SHP77 (cell line): Measurements from ENCODE around the gene PITPNM2.

Experiments used
- DNase-seq, 2 experiments: peaks; one replicate each; lab custom pipeline; 2025; lab: John Stamatoyannopoulos, UW

PITPNM2 gene

DNA sequence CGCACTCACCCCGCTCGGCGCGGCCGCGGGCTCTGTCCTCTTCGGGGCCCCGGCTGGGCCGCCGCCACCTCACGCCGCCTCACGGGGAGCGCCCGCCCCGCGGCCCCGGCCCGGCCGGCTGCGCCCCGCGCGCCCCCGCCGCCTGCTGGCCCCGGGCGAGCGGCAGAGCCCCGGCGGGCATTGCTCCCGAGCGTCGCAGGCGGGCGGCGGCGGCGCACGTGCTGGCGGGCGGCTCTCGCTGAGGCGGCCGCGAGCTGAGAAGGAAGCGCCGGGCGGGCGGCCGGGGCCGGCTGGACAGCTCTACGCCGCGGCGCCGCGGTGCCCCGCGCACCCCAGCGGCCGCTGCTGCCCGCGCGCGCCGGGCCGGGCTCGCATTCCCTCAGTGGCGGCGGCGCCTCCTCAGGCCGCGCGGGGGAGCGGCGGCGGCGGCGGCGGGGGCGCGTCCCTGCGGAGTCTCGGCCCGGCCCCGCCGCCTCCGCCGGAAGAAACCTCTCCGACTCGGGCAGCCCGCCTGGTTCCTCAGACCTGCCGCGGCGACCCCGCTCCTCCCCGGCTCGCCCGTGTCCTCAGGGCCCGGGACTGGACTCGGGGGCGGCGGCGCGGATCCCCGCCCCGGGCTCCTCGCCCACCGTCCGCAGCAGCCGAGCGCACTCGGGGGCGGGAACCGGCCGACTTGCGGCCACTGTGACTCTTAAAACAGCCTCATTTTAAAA, at the start of gene PITPNM2:
PITPNM2 (minus strand) TSS at position 347 of the 713 bp plus-strand sequence. CDS start 116,500 bp downstream, outside the sequence.
- peak; percentile 48 to 50 for DNase-seq

DNA sequence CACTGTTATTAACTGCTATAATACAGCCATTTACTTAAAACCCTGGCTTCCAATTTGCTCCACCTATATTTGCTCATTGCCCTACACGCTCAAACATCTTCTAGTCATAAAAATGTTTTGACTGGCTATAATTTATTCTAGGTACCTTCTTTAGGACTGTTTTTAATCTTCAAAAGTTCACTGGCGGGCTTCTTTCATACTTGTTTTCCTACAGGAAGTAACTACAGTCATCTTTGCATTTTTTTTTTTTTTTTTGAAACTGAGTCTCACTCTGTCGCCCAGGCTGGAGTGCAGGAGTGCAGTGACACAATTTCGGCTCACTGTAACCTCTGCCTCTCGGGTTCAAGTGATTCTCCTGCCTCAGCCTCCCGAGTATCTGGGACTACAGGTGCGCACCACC, 49.5 kb upstream of the PITPNM2 start:
- DNase-seq = no peak

DNA sequence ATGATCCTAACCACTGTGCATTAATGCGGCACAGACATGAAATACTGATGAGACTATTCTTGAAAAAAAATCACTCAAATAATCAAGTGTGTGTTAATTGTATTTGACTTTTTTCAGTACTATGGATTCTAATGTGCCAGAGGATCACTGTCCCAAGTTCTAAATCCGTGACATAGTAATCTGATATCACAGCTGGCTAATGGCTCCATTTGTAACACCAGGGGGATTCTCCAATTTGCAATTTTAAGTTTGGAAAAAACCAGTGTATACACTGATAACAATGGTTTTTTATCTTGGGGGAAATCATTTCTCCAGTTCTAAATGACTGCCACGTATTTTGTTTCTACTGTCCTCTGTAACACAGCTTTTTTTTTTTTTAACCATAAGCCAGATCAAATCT, 49.0 kb upstream of the PITPNM2 start:
- DNase-seq = no peak

DNA sequence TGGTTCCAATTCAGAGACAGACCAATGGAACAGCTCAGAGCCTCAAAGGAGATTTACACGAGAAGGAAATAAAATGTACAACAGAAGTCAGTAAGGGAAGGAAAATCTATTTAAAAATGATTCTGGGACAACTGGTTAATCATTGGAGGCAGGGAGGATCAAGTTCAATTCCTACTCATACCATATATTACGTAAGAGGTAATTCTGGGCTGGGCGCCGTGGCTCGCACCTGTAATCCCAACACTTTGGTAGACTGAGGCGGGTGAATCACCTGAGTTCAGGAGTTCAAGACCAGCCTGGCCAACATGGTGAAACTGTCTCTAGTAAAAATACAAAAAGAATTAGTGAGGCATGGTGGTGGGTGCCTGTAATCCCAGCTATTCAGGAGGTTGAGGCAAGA, 36.7 kb upstream of the PITPNM2 start:
- no peak for DNase-seq

DNA sequence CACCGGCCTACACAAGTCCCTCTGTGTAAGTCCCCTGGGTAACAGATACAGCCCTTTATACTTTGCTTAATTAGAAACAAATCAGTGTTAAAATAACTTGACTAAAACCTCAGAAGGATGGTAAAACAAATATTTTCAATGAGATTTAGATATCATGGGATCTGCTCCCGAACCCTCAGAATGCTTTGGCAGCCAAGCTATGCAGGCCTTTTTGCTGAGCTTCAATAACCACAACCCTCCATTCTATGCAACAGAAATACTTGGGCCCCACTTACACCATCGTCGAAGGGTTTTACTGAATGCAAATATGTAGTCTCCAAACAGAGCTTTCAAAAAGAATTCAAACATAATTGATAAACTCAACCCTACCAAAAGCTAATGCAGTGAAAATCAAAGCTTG, 29.3 kb upstream of the PITPNM2 start:
- no peak for DNase-seq

DNA sequence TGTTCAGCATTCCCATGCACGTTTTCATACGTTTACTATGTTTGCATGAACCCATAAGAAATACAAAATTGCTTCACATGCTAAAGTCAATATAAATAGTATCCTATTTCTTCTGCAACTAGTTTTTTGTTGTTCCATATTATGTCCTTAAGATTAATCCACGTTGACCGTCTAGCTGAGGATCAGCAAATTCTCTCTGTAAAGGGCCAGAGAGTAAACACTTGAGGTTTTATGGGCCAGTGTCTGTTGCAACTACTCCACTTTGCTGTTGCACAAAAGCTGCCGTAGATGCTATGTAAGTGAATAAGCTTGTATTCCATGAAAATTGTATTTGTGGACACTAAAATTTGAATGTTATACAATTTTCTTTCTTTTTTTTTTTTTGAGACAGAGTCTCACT, 21.1 kb upstream of the PITPNM2 start:
- no peak for DNase-seq

DNA sequence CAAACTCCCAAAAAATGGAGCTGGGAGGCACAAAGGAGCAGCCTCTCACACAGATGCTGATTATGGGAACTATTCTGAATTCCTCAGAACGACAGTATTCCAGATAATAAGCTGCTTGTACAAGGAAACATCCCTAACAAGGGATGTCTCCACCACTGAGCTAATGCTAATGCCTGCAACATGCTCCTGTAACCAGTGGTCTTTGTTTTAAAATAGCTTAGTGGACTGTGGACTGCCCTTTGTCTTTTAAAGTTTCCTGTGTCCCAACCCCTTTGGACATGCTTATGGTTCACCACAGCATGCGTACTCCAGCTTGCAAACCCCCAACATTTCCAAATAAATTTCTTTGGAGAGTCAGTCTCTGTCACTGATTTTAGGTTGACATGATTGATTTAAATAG, 16.4 kb upstream of the PITPNM2 start:
- no peak for DNase-seq

DNA sequence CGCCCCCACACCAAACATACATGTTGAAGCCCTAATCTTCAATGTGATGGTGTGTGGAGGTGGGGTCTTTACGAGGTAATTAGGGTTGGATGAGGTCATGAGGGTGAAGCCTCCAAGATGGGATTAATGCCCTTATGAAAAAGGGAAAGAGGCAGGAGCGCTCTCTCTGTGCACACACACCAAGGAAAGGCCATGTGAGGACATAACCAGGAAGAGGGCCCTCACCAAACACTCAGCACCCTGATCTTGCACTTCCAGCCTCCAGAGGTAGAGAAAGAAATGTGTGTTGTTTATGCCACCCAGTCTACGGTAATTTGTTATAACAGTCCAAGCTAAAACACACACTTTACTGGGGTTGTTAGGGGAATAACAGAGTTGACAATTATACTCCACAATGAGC, 14.6 kb upstream of the PITPNM2 start:
- no peak for DNase-seq

DNA sequence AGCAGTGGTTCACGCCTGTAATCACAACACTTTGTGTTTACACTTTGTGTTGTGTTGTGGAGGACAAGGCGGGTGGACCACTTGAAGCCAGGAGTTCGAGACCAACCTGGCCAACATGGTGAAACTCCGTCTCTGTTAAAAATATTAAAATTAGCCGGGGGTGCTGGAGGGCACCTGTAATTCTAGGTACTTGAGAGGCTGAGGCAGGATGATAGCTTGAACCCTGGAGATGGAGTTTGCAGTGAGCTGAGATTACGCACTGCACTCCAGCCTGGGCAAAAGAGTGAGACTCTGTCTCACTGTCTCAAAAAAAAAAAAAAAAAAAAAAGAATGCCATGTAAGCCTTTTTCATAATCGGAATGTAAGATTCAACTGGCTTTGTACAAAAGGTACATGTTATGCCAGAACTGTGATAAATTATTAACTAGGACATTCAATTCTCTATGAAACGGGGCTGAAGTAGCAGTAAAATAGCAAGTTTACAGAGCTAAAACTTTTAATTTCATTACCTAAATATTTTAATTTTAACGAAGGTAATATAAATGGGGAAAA, 13.9 kb upstream of the PITPNM2 start:
- DNase-seq = no peak

DNA sequence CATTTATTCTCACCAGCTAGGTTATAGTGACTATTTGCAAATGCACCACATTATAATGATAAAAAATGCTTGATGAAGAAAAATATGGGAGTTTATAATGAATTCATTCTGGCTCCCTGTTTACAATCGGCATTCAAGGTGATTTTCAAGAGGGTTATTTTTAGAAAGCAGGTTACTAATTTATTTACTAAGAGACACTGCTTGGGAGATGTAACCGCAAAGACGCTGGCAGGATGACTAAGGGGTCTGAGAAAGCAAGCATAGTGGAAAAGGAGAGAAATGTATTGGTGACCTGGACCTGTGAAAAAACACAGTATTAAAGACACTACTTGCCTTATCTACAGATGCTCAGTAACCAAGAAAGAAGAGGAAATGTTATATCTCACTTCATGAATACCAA, 13.3 kb upstream of the PITPNM2 start:
- no peak for DNase-seq

DNA sequence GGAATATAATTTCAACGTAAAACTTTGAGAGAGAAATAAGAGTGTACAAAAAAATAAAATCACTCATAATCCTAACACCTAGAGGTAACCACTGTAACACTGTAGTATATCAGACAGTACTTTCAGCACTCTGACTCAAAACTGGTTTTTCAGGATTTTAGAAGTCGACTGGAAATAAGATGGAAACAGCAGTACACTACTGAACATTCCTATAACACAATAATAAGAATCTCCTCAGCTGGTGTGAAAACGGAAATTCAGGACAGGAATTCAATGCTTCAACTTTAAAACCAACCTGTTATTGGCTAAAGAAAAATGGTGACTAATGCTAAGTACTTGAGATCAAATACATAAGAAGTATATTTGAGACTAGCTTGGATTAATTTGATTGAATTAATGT, 12.3 kb upstream of the PITPNM2 start:
- DNase-seq = no peak

DNA sequence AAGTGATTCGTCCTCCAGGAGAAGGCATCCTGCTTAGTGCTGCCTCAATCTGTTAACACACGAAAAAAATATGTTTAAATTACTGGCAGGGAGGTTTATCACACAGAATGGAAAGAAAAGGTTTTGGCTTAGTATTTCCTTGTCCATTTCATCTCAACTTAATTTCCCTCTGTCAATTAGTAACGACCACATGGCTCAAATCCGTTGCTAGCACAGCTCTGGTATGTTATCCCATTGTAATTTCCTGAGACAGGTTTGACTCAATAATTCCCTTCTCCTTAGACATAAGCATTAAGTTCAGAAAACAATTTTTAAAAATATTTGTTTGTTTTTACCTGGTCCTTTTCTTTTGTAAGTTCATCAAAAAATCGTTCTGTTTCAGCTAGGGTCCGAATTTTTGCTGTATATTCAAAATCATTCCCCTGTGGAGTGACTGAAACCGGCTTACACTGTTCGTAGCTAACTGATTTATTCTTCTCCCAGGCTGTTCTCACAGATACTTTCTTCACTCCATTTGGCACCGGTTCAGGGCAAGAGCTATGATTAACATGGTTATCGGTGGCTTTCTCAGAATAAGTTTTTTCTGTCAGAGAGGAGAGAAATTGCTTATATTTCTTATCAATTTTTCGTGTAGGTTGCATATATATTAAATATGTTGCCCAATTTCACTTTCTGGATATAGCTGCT, 10.1 kb upstream of the PITPNM2 start:
- no peak for DNase-seq

DNA sequence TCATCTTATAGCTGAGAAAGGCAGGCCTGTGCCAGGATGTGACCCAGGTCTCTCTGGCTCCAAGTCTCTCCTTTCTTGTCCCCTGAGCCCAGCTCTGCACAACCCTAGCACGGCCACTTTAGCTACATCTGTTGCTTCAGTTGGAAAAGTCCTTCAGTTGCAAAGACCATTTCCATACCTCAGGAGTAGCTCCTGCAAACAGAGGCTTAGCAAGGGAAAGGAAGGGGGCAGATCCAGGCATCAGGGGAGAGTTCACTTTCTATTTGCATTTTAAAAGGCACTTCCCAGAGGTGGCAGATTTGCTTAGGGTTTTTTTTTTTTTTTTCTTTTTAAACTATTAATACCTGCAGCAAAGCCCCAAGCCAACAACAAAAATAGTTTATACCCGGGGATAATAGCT, 3.0 kb upstream of the PITPNM2 start:
- DNase-seq = no peak

DNA sequence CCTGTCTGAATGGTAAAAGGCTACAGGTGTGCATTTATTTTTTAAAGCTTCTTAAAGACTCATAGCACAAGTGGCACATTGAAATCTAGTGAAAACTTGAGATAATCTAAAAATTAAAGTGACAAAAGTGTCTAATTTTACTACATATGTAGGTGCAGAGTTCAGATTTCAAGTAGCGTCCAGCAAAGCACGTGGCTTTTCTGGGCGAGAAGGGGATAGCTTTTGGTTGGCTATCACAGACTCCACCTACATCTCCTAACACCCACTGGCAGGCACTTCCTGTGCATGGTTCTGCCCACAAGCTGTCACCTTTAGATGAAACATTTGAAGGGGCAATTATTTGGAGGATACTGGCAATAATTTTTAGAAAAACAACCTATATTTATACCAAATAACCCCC, 1.9 kb upstream of the PITPNM2 start:
- DNase-seq = peak in 1 of 2 experiments; percentile 29

DNA sequence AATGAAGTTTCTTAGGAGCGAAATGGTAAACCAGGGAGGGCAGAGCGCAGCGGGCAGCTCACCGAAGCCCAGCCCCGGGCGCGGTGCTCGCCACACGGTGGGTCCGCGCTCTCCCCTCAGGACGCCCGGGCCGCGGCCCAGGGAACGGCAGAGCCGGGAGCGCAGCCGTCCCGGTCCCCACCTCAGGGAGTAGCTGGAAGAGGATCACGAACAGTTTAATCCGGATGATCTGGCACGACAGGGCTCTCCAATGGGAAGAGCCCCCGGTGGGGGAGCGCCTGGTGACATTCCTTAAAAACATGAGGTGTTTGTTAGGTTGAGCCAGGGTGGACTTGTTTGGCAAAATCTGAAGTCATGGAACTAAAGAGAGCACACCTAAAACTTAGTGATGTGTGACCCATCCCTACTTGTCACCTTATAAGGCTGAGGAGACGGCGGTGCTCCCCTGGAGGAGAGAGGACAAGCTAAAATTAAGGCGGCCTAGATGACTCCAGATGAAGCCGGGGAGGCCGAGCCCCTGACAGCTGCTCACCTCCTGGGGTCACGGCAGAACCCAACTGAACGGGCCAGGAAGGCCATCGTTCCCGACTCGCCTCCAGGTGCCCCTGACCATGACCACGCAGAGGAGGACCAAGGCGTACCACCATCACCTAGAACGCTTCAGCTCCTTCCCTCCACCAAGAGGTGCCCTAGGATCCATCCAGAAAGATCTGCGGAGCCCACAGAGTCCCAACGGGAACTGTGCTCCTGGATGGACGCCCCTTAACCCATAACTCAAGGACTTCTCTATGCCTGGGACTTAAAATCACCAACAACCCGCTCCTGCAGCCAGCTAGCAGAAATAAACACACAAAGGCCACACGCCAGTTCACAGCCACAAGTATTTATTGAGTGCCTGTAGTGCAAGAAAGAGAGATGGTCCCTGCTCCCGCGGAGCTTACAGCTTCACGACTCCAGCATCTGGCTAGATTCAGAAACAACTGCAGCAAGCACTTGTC, 866 bp upstream of the PITPNM2 start:
- peak; percentile 26 to 50 for DNase-seq

DNA sequence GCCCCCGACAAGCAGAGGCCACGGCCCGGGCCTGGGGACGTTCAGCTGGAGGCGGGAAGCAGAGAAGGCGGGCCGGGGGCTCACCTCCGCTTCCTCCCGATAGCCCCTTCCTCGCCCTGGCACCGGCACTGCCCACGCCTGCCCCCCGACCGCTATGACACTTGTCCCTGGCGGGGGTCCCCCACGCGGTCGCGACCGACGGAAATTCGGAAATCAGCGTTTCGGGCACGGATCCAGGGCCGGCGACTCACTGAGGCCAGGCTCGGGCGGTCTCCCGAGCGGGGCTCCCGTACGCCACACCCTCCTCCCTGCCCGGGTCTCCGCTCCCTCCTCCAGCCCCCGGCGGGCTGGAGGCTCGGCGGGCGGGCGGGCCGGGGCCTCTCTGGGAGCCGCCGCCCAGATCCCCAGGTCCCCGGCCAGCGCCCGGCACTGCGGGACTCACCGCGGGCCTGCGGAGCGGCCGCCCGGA, 581 bp downstream of the PITPNM2 start:
- no peak for DNase-seq

DNA sequence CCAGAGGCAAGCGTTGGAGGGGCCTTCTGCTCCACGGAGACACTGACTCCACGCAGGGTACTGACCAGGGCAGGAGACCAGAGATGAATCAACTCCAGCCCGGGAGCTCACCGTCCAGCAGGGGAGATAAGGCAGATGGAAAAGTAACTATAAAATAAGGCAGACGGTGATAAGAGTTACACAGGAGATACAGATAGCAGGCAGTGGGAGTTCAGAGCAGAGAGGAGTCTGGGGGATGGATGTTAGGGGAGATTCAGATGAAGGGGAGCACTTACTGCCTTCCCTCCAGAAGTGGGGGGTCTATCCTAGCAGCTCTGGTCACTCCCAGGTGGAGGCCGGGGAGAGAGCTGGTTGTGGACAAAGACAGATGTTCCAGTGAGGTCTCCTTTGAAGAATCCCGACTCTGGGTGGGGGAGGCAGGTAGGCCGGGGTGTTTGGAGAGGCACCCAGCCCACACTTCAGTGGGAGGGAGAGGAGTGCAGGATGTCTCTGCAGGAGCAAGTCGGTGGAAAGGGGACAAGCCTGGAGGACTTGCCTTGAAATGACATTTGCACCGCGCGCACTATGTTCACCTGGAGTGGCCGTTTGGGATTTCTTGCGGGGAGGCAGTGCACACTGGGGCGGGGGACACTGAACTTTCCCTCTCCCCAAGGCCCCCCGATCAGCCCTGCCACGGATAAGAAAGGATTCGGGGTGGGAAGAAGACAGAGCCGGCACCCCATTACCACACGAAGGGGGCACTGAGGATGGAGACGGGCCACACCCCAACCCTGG, 1.2 kb downstream of the PITPNM2 start:
- DNase-seq = peak in 1 of 2 experiments; percentile 31

DNA sequence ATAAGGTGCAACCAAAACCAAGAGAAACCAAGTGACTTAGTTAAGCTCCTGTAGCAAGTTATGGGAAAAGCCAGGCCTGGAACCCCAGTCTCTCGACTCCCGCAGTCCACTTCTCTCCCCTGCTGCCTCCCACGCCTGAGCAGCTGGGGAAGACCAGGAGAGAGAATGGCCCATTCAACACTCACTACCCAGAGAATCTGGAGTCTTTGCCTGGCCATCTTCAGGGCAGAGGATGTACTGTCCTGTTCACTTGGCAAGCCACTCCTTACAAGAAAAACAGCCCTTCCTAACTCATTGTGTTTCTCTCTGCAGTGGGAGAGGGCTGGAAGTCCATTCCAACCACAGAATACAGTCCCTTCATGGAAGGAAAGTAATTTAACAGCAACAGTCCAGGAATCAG, 1.8 kb downstream of the PITPNM2 start:
- DNase-seq = no peak

DNA sequence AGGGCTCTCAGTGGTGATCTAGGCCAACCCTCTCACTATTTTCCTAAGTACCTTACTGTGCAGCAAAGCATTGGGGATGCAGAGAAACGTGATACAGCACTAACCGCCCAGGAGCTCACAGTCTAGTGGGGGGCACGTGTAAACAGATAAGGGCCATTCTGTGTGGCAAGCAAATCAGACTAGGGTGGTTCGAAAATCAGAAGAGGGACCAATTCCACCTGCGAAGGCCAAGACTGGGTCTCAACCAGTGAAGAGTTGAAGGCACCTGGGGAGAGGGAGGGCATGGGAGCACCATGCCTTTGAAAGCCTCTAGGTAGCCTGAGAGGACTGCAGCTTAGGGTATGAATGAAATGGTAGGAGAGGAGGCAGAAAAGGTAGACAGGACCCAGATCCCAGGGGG, 2.2 kb downstream of the PITPNM2 start:
- DNase-seq = no peak

DNA sequence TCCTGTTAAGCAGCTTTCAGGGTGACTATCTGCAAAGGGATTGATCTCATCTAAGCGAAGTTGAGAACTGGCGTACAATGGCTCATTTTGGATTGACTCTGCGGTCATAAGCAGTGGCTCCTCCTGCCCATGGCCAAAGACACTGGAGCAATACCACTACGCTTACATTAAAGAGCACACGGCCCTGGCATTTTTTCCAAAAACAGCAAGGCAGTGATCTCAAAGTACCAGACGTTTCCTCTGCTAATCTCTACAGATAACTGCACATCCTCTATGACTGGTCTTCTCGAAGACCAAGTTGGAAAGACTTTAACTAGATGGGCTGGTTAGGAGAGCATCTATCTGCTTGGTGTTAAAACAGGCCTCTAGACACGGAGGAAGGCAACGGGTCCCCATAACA, 2.7 kb downstream of the PITPNM2 start:
- no peak for DNase-seq

DNA sequence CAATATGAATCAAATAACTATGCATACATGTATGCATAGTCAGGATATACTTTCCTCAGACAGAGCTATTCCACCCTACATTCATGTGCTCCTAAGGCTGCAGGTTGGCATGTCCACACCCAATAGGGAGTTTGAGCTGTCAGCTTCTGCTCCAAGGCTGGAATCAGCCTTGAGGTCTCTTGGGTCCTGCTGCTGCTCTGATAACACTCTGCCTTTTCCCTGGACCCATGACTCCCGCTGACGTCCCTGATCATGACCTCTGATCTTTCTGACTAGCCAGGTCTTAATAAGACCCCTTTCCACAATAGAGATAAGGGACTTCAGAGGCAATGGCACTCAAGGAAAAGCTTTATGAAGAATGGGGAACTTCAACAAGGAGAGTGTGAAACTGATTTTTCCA, 5.7 kb downstream of the PITPNM2 start:
- no peak for DNase-seq
